Measurements from ENCODE around the gene SLC35A3. TPM values are rescaled to one million over a fixed set of nuclear protein-coding genes. Genes with fewer than 3 reads are reported as not detected.
"Not testable (repeated sequence)": the region's sequence is repeated elsewhere in the genome, so short reads cannot be mapped to it uniquely, and the experiment has no call there.

Gene SLC35A3
- total RNA-seq, 1 experiment from 2014 or later = 16.9 TPM

DNA sequence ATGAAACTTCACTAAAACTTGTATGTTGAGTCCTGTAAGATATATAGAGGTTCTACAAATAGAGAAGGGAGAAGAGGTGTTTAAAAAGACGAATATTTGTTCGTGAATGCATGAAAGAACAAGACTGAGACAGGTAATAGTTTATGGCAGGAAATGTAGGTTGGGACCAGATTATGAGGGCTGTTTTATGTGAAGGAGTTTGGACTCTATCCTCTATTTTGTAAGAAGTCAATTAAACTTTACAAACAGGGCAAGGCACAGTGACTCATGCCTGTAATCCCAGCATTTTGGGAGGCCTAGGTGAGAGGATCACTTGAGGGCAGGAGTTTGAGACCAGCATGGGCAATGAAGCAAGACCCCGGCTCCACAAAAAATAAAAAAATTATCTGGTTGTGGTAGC lies 5.7 kb downstream of the SLC35A3 start:
- Histone ChIP-seq H3K4me1 (no peaks in the 10 kb centered on the region; the same call in 1 of the 2 replicates), H3K27me3 (replicated peaks; ENCODE audit: control insufficient read depth, insufficient read depth, low read length) (no peaks in the 10 kb centered on the region), H3K9me3 (no peaks in the 10 kb centered on the region), H3K36me3 (ENCODE audit: control insufficient read depth, insufficient read depth, low read length) (no peaks in the 10 kb centered on the region), H3K4me3 (ENCODE audit: low read depth, low read length) (no peak overlapping the region)
- ChIA-PET POLR2A (no interaction called here), CTCF (no interaction called here)
- Mint-ChIP-seq H3K4me1 (ENCODE audit: low read depth, unreplicated experiment) (no peaks in the 10 kb centered on the region), H3K27ac (ENCODE audit: unreplicated experiment) (no peak overlapping the region), H3K36me3 (ENCODE audit: insufficient read depth, unreplicated experiment) (peaks cover 5% of the 10 kb centered on the region), H3K4me3 (ENCODE audit: unreplicated experiment) (no peak overlapping the region), H3K9me3 (ENCODE audit: unreplicated experiment) (no peaks in the 10 kb centered on the region), H3K27me3 (ENCODE audit: insufficient read depth, unreplicated experiment) (no peaks in the 10 kb centered on the region)
- no peak for DNase-seq
- intact Hi-C loops (cut with micrococcal nuclease; ENCODE audit: unreplicated experiment) = no loop called here
- TF ChIP-seq, protein P1, sequence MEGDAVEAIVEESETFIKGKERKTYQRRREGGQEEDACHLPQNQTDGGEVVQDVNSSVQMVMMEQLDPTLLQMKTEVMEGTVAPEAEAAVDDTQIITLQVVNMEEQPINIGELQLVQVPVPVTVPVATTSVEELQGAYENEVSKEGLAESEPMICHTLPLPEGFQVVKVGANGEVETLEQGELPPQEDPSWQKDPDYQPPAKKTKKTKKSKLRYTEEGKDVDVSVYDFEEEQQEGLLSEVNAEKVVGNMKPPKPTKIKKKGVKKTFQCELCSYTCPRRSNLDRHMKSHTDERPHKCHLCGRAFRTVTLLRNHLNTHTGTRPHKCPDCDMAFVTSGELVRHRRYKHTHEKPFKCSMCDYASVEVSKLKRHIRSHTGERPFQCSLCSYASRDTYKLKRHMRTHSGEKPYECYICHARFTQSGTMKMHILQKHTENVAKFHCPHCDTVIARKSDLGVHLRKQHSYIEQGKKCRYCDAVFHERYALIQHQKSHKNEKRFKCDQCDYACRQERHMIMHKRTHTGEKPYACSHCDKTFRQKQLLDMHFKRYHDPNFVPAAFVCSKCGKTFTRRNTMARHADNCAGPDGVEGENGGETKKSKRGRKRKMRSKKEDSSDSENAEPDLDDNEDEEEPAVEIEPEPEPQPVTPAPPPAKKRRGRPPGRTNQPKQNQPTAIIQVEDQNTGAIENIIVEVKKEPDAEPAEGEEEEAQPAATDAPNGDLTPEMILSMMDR (IDR thresholded peaks at IDR 0.05; ENCODE audit: insufficient read depth in 1 of 2, low read depth in 1 of 2, low read length in 1 of 2, severe bottlenecking in 1 of 2, unreplicated experiment in 1 of 2) = no peak
- no TSS peak for BruUV-seq (replicated peaks)

GRCh38 chr1:99977326-99977725 lies 7.5 kb downstream of the SLC35A3 start:
- CTCF ChIA-PET; BruUV-seq (replicated peaks): not testable (repeated sequence)
- POLR2A ChIA-PET = interaction anchor here (0.6 kb wide), 1 partner anchor 244 kb away, joined by 3 read pairs; no protein-coding TSS in a partner anchor

DNA sequence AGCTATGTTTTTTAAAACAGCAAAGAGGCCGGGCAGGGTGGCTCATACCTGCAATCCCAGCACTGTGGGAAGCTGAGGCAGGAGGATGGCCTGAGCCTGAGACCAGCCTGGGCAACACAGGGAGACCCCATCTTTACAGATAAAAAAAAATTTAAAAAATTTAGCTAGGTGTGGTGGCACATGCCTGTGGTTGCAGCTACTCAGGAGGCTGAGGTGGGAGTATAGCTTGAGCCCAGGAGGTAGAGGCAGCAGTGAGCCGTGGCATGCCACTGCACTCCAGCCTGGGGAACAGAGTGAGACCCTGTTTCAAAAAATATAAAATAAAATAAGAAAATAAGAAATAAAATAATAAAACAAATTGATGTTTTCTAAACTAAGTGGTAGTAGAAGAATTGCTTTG lies 8.4 kb downstream of the SLC35A3 start:
- POLR2A ChIA-PET = no interaction called here
- TF ChIP-seq, protein P1 (IDR thresholded peaks at IDR 0.05; ENCODE audit: insufficient read depth in 1 of 2, low read depth in 1 of 2, low read length in 1 of 2, severe bottlenecking in 1 of 2, unreplicated experiment in 1 of 2) = no peak
- no peaks in the 10 kb centered on the region for H3K36me3 ChIP-seq (ENCODE audit: control insufficient read depth, insufficient read depth, low read length)
- no peaks in the 10 kb centered on the region for H3K9me3 Mint-ChIP-seq (ENCODE audit: unreplicated experiment)
- H3K4me3 ChIP-seq (ENCODE audit: low read depth, low read length) = no peak overlapping the region
- BruUV-seq (replicated peaks) = no TSS peak
- intact Hi-C loops (cut with micrococcal nuclease; ENCODE audit: unreplicated experiment) = no loop called here
- H3K36me3 Mint-ChIP-seq (ENCODE audit: insufficient read depth, unreplicated experiment) = peaks cover 10% of the 10 kb centered on the region
- H3K27me3 Mint-ChIP-seq (ENCODE audit: insufficient read depth, unreplicated experiment) = no peaks in the 10 kb centered on the region
- no peaks in the 10 kb centered on the region for H3K27me3 ChIP-seq (replicated peaks; ENCODE audit: control insufficient read depth, insufficient read depth, low read length)
- H3K9me3 ChIP-seq = no peaks in the 10 kb centered on the region
- no peaks in the 10 kb centered on the region; the same call in 1 of the 2 replicates for H3K4me1 ChIP-seq
- H3K4me3 Mint-ChIP-seq (ENCODE audit: unreplicated experiment) = no peak overlapping the region
- H3K27ac Mint-ChIP-seq (ENCODE audit: unreplicated experiment) = no peak overlapping the region
- H3K4me1 Mint-ChIP-seq (ENCODE audit: low read depth, unreplicated experiment) = no peaks in the 10 kb centered on the region
- CTCF ChIA-PET = no interaction called here
- no peak for DNase-seq

More at GRCh38 chr1:99977326-99977725, 7.5 kb downstream of the SLC35A3 start:
- H3K9me3 Mint-ChIP-seq (ENCODE audit: unreplicated experiment); H3K27me3 Mint-ChIP-seq (ENCODE audit: insufficient read depth, unreplicated experiment); H3K4me1 Mint-ChIP-seq (ENCODE audit: low read depth, unreplicated experiment); H3K36me3 Mint-ChIP-seq (ENCODE audit: insufficient read depth, unreplicated experiment); H3K4me1 ChIP-seq; H3K27me3 ChIP-seq (replicated peaks; ENCODE audit: control insufficient read depth, insufficient read depth, low read length); H3K27ac Mint-ChIP-seq (ENCODE audit: unreplicated experiment); intact Hi-C loops (cut with micrococcal nuclease; ENCODE audit: unreplicated experiment); DNase-seq; H3K4me3 ChIP-seq (ENCODE audit: low read depth, low read length); H3K4me3 Mint-ChIP-seq (ENCODE audit: unreplicated experiment); H3K36me3 ChIP-seq (ENCODE audit: control insufficient read depth, insufficient read depth, low read length); H3K9me3 ChIP-seq: not testable (repeated sequence)

GRCh38 chr1:99979091-99979490 lies 9.3 kb downstream of the SLC35A3 start:
- Histone ChIP-seq H3K27me3 (replicated peaks; ENCODE audit: control insufficient read depth, insufficient read depth, low read length) (no peaks in the 10 kb centered on the region), H3K4me1 (no peaks in the 10 kb centered on the region; the same call in 1 of the 2 replicates), H3K9me3 (no peaks in the 10 kb centered on the region), H3K4me3 (ENCODE audit: low read depth, low read length) (no peak overlapping the region), H3K36me3 (ENCODE audit: control insufficient read depth, insufficient read depth, low read length) (no peaks in the 10 kb centered on the region)
- Mint-ChIP-seq H3K4me1 (ENCODE audit: low read depth, unreplicated experiment) (no peaks in the 10 kb centered on the region), H3K27me3 (ENCODE audit: insufficient read depth, unreplicated experiment) (no peaks in the 10 kb centered on the region), H3K9me3 (ENCODE audit: unreplicated experiment) (no peaks in the 10 kb centered on the region), H3K4me3 (ENCODE audit: unreplicated experiment) (no peak overlapping the region), H3K36me3 (ENCODE audit: insufficient read depth, unreplicated experiment) (peaks cover 11% of the 10 kb centered on the region), H3K27ac (ENCODE audit: unreplicated experiment) (no peak overlapping the region)
- intact Hi-C loops (cut with micrococcal nuclease; ENCODE audit: unreplicated experiment) = no loop called here
- no TSS peak for BruUV-seq (replicated peaks)
- ChIA-PET POLR2A (no interaction called here), CTCF (no interaction called here)
- TF ChIP-seq, protein P1 (IDR thresholded peaks at IDR 0.05; ENCODE audit: insufficient read depth in 1 of 2, low read depth in 1 of 2, low read length in 1 of 2, severe bottlenecking in 1 of 2, unreplicated experiment in 1 of 2) = no peak
- DNase-seq = no peak

Data from Caco-2 (cell line).